Tibial artery (tissue), 4 donors: ENCODE results near the gene PIAS2.
"Not testable (repeated sequence)": the region's sequence is repeated elsewhere in the genome, so short reads cannot be mapped to it uniquely, and the experiment has no call there.

Experiments used
- DNase-seq, 2 donors: peaks; one replicate each; pipeline ENCODE4 v3.0.0-alpha.2; 2019
- H3K27ac ChIP-seq, 2 donors: fragments of 200-600 bp; sonication (generic) in 1 of 2; 1 replicate in 1 of 2; 2 replicates in 1 of 2; pipeline ENCODE4 v1.5.1; 2018 to 2019; ENCODE audit warnings: mild to moderate bottlenecking in 1 of 2
- H3K27me3 ChIP-seq, 2 donors: fragments of 200-600 bp; sonication (generic) in 1 of 2; one replicate each; pipeline versions ENCODE4 v1.5.1 to v1.6.0; 2016 to 2019
- H3K36me3 ChIP-seq, 3 donors: fragments of 200-600 bp; sonication (generic) in 2 of 3; one replicate each; pipeline ENCODE4 v1.5.1; 2016 to 2019; ENCODE audit warnings: mild to moderate bottlenecking in 2 of 3
- H3K4me1 ChIP-seq, 4 donors: fragments of 200-600 bp; sonication (generic) in 2 of 4; 1 replicate in 3 of 4; 2 replicates in 1 of 4; pipeline ENCODE4 v1.5.1; 2016 to 2019
- H3K4me3 ChIP-seq, 2 donors: fragments of 200-600 bp; sonication (generic) in 1 of 2; 1 replicate in 1 of 2; 2 replicates in 1 of 2; pipeline ENCODE4 v1.5.1; 2018 to 2019; ENCODE audit warnings: mild to moderate bottlenecking in 2 of 2
- H3K9me3 ChIP-seq, 3 donors: fragments of 200-600 bp; sonication (generic) in 1 of 3; one replicate each; pipeline ENCODE4 v1.5.1; 2016 to 2019
- intact Hi-C: fragments of 100-400 bp; cut with DNase I; formaldehyde crosslinking; loops from one replicate; pipeline ENCODE4 v1.15.0; 2023; ENCODE audit warnings: low total_unique reads
- TF ChIP-seq, protein P1 (sequence below), 2 experiments: fragments of 200-600 bp in 1 of 2; fragments of 450-650 bp in 1 of 2; IDR thresholded peaks; one replicate each; pipeline ENCODE4 v1.5.1; 2017 to 2019; ENCODE audit warnings: antibody characterized with exemption in 2 of 2, mild to moderate bottlenecking in 1 of 2, moderate library complexity in 1 of 2

PIAS2 gene

DNA sequence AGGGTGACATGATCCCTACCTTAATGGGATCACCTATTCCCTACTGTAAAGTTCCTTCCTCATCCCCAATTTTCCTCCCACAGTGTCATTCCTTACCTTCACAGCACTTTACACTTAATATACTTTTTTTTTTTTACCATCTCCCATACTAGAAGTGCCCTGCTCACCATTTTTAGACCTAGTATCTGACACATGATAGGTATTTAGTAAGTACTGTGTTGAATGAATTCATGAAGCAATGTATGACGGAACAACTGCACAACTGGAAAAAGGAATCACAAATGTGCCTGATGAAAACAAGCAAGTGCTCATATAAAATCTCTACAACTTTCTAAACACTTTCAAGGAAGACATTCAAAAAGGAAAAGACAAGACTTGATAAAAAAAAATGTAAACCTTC, 83.4 kb downstream of the PIAS2 start:
- H3K36me3 ChIP-seq, result peaks cover 13 to 18% (median 15%) of the 10 kb centered on the region in 3 donors
- TF ChIP-seq, protein P1, sequence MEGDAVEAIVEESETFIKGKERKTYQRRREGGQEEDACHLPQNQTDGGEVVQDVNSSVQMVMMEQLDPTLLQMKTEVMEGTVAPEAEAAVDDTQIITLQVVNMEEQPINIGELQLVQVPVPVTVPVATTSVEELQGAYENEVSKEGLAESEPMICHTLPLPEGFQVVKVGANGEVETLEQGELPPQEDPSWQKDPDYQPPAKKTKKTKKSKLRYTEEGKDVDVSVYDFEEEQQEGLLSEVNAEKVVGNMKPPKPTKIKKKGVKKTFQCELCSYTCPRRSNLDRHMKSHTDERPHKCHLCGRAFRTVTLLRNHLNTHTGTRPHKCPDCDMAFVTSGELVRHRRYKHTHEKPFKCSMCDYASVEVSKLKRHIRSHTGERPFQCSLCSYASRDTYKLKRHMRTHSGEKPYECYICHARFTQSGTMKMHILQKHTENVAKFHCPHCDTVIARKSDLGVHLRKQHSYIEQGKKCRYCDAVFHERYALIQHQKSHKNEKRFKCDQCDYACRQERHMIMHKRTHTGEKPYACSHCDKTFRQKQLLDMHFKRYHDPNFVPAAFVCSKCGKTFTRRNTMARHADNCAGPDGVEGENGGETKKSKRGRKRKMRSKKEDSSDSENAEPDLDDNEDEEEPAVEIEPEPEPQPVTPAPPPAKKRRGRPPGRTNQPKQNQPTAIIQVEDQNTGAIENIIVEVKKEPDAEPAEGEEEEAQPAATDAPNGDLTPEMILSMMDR (IDR thresholded peaks at IDR 0.05), result no peak
- H3K4me1 ChIP-seq, result no peaks in the 10 kb centered on the region
- H3K27ac ChIP-seq, result no peak overlapping the region
- intact Hi-C loops, result no loop called here
- H3K9me3 ChIP-seq, result no peaks in the 10 kb centered on the region
- H3K27me3 ChIP-seq, result no peaks in the 10 kb centered on the region
- no peak for DNase-seq
- no peak overlapping the region for H3K4me3 ChIP-seq

- H3K4me3 ChIP-seq, result no peak overlapping the region
- no peaks in the 10 kb centered on the region for H3K27me3 ChIP-seq
- H3K27ac ChIP-seq, result no peak overlapping the region
- no peak for DNase-seq
- TF ChIP-seq, protein P1 (IDR thresholded peaks at IDR 0.05), result no peak
- intact Hi-C loops, result no loop called here
- no peaks in the 10 kb centered on the region for H3K9me3 ChIP-seq
- H3K4me1 ChIP-seq, result no peaks in the 10 kb centered on the region
- peaks cover 20 to 24% (median 23%) of the 10 kb centered on the region in 3 donors for H3K36me3 ChIP-seq
Measured at GRCh38 chr18:46832849-46833248, 84.5 kb downstream of the PIAS2 start.

DNA sequence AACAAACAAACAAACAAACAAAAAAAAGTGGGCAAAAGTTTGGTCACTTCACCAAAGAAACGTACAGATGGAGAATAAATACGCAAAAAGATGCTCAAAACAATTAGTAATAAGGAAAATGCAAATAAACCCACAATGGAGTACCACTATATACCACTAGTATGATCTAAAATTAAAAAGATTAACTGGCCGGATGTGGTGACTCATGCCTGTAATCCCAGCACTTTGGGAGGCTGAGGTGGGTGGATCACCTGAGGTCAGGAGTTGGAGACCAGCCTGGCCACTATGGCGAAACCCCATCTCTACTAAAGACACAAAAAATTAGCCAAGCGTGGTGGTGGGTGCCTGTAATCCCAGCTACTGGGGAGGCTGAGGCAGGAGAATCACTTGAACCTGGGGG, 84.9 kb downstream of the PIAS2 start:
- H3K27me3 ChIP-seq, intact Hi-C loops, DNase-seq, H3K4me1 ChIP-seq, H3K27ac ChIP-seq, H3K4me3 ChIP-seq, H3K9me3 ChIP-seq: not testable (repeated sequence)
- peaks cover 24 to 27% (median 26%) of the 10 kb centered on the region in 3 donors for H3K36me3 ChIP-seq

GRCh38 chr18:46831434-46831833, 85.9 kb downstream of the PIAS2 start:
- H3K4me3 ChIP-seq, result no peak overlapping the region
- no peaks in the 10 kb centered on the region for H3K27me3 ChIP-seq
- DNase-seq, result no peak
- no peaks in the 10 kb centered on the region for H3K9me3 ChIP-seq
- intact Hi-C loops, result no loop called here
- H3K27ac ChIP-seq, result no peak overlapping the region
- H3K36me3 ChIP-seq, result peaks cover 28 to 33% (median 30%) of the 10 kb centered on the region in 3 donors
- TF ChIP-seq, protein P1 (IDR thresholded peaks at IDR 0.05), result no peak
- no peaks in the 10 kb centered on the region for H3K4me1 ChIP-seq

DNA sequence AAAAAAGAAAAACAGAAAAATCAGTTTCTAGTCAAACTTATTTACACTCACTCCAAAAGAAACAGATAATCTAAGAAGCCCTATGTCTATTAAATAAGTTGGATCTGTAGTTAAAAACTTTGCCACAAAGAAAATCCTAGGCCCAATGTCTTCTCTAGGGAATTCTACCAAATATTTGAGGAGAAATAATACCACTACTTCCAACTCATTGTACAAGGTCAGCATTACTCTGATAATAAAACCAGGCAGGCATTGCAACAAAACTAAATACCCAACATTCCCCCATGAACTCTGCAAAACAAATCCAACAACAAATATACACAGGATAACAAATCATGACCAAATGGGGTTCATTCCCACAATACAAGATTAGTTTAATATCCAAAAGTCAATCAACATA, 86.7 kb downstream of the PIAS2 start:
- no peak for DNase-seq
- Histone ChIP-seq H3K27me3 (no peaks in the 10 kb centered on the region), H3K27ac (no peak overlapping the region), H3K9me3 (no peaks in the 10 kb centered on the region), H3K4me1 (no peaks in the 10 kb centered on the region), H3K36me3 (peaks cover 25 to 31% (median 27%) of the 10 kb centered on the region in 3 donors), H3K4me3 (no peak overlapping the region)
- TF ChIP-seq, protein P1 (IDR thresholded peaks at IDR 0.05), result no peak
- intact Hi-C loops, result no loop called here

- H3K4me1 ChIP-seq, result no peaks in the 10 kb centered on the region
- intact Hi-C loops, result no loop called here
- TF ChIP-seq, protein P1 (IDR thresholded peaks at IDR 0.05), result no peak
- DNase-seq, result no peak
- no peaks in the 10 kb centered on the region for H3K9me3 ChIP-seq
- no peak overlapping the region for H3K27ac ChIP-seq
- H3K36me3 ChIP-seq, result peaks cover 18 to 30% (median 22%) of the 10 kb centered on the region in 3 donors
- H3K27me3 ChIP-seq, result no peaks in the 10 kb centered on the region
- no peak overlapping the region for H3K4me3 ChIP-seq
Measured at GRCh38 chr18:46829947-46830346, 87.4 kb downstream of the PIAS2 start.
